Fibroblast of skin of left biceps (primary cell): Measurements from ENCODE around the gene DEPDC1B.
"Not testable (repeated sequence)": the region's sequence is repeated elsewhere in the genome, so short reads cannot be mapped to it uniquely, and the experiment has no call there.

Experiments used
- DNase-seq, 2 experiments: peaks; one replicate each; pipeline ENCODE4 v3.0.0-alpha.2; 2013; ENCODE audit warnings: low read depth in 2 of 2

The DEPDC1B gene

DNA sequence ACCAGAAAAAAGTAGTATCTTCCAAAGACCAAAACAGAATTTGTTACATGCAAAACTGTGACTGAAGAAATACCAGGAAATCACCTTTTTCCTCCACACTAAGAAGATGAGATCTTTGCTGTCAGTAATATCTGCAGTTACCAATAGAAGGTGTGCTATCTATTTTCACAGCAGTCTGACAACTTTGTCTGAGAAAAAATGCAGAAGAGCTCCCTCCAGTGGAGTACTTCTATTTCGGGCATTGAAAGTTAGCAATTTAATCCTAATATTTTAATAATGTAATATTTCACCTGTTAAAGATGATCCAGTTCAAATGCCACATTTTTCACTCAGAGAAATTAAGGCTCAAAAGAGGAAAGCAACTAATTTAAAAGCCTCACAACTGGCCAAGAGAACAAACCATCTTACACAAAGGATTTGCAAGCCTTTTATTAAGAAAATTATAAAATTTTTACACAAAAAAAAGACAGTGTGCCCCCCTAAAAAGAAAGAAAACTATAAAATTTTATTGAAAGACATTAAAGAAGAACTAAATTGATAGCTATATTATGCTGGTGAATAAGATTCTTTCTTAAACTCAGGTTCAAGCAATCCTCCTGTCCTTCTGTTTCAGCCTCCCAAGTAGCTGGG lies 50.6 kb downstream of the DEPDC1B start:
- DNase-seq = peak in 1 of 2 experiments; percentile 8

DNA sequence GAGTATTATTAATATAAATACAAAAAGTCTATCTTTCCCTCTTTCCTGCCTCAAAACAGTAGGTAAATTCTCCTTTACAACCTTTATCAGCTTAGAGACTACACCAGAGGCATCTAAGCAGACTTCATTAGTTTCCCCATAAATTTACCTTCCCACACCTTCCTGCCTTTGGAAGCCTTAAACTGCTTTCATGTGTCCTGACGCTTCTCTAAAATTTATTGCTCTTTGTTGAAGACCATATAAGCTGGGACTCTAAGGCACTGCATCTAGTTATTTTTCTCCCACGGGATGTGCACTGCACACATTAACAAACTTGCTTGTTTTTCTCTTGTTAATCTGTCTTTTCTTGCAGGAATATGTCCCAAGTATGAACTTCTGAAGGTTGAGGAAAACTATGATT lies 51.8 kb downstream of the DEPDC1B start:
- DNase-seq = no peak

DNA sequence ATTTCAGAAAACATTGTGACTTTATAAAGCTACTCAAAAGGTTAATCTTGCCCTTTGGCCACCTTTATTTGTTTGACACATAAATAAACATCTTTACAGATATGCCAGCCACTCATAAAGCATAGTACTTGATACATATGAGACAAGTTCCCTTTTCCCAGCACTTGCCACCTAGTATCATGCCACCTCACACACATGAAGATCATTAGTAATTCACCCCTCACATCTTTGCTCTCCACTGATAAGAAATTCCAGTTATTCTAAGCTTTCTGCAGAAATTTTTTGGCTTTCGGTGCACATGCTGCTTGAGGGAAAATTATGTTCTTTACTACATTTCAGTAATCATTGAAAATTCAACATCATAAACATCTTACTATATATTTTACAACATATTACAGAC lies 59.1 kb downstream of the DEPDC1B start:
- DNase-seq = no peak

DNA sequence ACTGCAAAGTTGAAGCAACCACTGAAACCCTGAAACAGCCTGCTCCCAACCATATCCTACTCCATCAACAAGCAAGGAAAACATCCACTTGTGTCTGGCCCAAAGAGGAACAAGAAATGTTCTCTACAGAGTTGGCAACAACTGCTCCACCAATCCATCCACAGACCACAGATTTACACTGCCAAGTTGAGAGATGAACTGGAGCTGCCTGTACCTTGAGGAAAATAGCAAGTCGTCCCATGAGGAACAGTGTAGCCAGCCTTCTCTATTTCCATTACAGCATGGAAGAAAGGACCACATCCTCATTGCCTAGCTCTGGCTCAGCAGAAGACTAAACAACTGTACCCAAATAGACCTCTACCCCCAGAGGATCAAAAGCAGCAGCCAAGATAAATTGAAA lies 60.4 kb downstream of the DEPDC1B start:
- DNase-seq = no peak

DNA sequence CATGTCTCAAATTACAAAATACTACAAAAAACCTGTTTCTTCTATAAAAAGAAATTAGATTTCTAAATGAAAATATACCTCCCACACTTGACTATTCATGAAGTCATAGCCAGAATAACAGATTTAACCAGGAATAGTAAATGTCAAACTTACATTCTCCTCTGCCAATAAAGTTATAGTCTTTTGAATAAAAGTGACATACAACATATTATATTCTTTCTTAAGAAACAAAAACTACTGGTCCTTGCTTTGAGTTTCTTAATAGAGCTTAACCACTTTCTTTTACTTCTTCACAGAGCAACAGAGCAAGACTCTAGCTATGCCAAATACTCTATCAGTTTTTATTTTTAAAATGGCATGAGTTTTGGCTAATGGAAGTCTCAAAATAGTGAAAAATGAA lies 61.7 kb downstream of the DEPDC1B start:
- no peak for DNase-seq

DNA sequence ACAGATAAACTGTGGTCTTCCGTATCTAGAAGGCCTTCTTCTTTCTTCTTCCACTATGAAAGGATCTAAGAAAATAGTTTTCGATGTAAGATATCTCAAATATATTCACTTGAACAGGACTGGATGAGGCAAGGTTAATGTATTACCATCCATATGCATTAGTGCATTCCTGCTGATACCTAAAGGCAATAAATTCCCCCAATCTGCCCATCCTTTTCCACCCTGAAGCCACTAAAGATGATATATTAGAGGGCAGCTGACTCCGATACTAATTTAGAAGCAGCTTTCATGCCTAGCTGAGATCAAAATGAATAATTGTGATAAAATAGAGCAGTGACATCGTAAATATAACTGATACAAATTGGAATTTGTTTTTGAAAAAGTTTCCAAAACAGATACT lies 63.3 kb downstream of the DEPDC1B start:
- no peak for DNase-seq

DNA sequence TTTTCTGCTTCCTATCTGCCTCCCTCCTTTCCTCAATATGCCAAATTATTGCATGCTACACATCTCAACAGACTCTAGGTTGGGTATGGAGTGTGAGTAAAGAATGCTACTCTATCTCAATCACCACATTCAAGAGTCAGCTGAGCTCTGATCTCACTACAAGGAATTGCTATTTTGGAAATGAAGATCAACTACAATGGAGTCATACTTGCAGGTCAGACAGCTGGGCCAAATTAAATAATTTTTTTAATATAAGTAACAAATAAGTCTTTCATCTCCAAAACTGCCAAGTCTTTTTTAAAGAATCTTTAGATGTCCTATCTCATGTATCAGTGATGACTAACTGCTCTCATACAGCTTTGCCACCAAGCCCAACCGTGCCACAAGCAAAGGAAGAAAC lies 64.0 kb downstream of the DEPDC1B start:
- DNase-seq = no peak

DNA sequence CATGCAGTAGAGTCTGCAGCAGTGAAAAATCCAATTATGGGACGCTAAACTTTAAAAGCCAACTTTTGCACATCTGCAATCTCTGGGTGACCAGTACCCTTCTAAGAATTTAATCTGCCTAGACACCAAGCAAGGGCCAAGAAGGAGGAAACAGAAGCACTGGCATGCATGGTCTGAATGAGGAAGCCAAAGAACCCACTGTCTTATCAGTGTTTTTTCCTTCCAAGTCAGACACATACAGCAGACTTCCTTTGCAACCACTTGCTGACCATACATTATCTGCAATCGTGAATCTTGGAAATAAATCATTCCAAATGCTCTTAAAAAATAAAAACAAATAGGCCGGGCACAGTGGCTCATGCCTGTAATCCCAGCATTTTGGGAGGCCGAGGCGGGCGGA lies 65.9 kb downstream of the DEPDC1B start:
- DNase-seq = no peak

DNA sequence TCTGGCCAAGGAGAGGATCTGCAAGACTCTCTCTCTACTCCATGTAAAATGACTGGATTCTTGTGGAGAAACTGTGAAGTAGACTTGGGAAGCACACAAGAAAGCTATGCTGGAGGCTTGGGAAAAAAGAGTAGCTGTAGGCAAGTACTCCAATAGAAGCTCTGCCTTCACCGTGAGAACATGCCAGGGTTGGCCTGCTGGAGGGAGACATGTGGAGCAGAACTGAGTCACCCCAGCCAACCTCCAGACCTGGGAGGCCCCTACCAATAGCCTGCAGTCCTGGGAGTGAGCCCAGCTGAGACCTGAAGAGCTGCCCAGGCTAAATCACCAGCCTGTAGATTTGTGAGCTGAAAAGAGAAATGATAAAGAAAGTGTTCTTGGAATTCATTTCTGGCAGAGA lies 66.6 kb downstream of the DEPDC1B start:
- peak; percentile 50 to 55 for DNase-seq

DNA sequence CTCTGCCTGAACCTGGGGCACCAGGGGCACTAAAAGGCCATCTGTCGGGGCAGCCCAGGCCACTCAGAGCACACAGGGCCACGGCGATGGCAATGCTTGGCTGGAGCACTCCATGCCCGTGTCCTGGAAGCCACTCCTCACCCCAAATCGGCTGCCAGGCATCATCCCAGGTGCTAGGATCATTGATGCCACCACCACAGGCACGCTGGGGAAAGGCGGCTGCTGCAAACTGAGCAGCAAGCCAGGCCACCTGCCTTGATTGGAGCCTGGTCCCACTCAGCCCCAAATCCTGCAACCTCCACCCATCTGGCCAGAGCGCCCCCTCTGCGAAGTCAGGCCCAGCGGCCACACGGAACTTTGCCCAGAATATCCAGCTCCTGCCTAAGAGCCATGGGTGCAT lies 67.8 kb downstream of the DEPDC1B start:
- DNase-seq = no peak

DNA sequence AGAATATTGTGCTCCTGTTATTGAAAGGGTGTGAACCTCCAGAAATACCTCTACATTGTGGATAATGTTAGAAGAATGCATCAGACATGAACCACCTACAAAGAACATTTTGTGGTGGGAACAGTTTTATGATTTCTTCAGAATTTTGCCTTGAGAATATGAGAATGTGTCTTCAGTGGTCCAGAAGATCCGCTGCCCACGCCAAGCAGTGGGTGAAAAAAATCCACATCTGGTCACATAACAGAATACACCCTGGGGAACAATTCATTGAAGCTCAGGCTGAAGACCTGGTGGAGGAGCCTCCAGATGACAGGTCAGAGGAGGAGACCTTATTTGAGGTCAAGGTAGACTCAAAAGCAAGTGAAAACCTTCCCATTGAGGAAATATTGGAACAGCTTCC lies 69.1 kb downstream of the DEPDC1B start:
- DNase-seq = no peak

DNA sequence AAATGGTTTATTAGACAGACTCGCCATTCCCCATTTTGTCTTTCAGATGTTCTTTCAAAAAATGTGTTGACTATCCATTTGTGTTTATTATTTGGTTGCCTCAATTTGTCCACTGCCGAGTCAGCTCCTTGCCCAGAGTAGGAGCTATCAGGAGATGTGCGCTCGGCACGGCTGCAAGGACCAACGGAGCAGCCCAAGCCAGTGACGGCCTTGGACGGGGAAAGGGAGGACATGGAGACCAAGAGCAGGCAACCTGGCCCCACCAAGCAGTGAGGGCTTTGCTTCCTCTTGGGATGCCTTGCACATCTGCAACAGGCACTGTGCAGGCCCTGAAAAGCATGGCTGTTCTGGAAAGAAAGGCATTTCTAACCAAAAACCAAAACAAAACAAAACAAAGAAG lies 69.8 kb downstream of the DEPDC1B start:
- no peak for DNase-seq

DNA sequence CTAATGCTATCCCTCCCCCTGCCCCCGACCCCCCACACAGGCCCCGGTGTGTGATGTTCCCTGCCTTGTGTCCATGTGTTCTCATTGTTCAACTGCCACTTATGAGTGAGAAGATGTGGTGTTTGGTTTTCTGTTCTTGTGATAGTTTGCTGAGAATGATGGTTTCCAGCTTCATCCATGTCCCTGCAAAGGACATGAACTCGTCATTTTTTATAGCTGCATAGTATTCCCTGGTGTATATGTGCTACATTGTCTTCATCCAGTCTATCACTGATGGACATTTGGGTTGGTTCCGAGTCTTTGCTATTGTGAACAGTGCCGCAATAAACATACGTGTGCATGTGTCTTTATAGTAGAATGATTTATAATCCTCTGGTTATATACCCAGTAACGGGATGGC lies 75.1 kb downstream of the DEPDC1B start:
- DNase-seq = not testable (repeated sequence)

DNA sequence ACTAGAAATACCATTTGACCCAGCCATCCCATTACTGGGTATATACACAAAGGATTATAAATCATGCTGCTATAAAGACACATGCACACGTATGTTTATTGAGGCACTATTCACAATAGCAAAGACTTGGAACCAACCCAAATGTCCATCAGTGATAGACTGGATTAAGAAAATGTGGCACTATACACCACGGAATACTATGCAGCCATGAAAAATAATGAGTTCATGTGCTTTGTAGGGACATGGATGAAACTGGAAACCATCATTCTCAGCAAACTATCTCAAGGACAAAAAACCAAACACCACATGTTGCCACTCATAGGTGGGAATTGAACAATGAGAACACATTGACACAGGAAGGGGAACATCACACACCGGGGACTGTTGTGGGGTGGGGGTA lies 79.2 kb downstream of the DEPDC1B start:
- DNase-seq = not testable (repeated sequence)

DNA sequence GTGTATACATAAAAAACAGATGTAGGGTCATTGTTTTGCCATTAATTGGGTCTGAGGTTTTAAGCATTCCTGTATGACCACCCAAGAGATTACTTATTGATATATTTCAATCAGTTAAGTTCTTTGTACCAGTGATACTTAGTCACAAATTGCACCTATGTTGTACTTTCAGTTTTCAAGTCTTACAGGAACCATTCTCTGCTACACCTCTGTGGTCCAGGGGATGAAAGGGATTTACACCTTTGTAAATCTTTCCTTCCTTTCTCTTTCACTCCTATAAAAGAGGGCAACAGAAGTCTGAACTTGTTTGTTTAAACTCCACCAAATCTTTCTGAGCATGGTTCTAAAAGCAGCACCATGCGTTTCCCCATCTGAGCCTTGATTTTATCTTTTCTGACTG lies 86.1 kb downstream of the DEPDC1B start:
- DNase-seq = no peak

DNA sequence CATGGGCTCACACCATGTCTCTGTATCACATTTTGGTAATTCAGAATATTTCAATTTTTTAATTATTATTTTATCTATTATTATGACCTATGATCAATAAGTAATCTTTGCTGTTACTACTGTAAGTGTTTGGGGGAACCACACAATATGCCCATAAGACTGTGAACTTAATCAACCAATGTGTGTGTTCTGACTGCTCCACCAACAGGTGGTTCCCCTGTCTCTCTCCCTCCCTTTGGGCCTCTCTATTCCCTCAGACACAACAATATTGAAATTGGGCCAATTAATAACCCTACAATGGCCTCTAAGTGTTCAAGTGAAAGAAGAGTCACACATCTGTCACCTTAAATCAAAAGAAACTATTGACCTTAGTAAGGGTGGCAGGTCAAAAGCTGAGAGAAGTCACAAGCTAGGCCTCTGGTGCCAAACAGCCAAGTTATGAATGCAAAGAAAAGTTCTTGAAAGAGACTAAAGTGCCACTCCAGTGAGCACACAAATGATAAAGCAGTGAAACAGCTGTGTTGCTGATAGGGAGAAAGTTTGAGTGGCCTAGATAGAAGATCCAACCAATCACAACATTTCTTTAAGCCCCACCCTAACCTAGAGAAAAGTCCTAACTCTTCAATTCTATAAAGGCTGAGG lies 88.7 kb downstream of the DEPDC1B start:
- no peak for DNase-seq

DNA sequence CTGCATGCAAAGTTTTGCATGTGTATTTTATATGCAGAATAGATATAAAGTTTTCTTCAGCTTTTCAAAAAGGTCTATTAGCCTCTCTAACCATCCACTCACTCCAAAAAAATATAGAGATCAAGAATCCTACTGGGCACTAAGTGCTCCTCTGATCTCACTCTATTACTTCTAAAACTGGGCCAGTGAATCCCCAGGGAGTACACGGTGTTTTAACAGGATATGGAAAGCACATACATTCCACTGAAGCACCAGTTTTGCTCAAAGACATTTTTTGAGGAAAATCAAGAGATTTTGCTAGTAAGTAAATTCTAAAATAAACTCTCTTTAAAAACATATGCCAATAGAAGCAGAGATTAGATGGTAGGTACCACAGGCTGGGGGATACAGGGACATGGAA lies 95.2 kb downstream of the DEPDC1B start:
- peak in 1 of 2 experiments; percentile 5 for DNase-seq

DNA sequence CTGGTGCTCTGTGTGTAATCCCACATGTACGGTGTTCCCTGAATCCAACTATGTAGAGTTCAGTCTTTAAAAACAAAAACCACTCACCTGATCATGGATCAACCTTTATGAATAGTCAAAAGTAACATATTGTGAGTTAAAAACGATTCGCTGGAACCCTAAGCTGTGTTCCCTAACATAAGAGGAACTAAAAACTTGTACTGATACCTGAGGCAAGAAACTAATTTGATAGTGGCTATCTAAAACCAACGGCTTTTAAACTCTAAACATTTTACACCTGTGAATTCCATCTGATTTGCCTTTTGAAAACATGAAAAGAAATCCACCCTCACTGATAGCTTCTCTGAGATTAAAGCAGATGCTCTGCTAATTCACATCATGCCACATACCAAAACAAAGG lies 101.5 kb downstream of the DEPDC1B start:
- no peak for DNase-seq

DNA sequence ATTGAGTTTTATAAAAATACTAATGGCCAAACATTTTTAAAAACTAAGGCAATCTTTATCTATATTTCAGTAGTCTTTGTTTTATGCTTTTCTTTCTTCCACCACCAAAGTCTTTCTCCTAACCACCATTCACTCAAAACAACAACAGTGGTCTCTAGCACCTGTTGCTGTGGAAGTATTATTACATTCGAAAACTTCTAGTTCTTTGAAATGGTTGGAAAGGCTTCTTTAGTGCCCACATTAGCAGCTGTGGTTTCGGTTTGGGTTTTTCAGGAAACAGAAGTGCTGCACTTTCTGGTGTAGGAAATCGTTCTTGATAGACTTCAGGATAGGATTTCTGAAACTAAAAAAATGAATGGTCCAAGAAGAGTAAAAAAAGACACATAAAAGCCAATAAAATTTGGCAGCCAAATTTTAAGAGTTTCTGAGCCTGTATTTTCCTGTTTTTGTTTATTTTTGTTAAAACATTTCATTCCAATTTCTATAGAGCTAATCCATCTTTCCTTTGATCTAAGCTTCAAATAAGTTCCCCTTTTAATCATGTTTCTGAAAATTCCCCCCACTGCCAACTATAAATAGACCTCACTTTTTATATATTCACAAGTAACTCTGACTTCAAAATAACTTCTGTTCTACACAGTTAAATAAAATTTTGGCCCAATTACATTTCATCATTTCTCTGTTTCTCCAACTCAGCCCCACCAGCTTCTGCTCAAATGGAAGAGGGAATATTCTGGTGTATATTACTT lies 102.2 kb downstream of the DEPDC1B start:
- DNase-seq = no peak

DNA sequence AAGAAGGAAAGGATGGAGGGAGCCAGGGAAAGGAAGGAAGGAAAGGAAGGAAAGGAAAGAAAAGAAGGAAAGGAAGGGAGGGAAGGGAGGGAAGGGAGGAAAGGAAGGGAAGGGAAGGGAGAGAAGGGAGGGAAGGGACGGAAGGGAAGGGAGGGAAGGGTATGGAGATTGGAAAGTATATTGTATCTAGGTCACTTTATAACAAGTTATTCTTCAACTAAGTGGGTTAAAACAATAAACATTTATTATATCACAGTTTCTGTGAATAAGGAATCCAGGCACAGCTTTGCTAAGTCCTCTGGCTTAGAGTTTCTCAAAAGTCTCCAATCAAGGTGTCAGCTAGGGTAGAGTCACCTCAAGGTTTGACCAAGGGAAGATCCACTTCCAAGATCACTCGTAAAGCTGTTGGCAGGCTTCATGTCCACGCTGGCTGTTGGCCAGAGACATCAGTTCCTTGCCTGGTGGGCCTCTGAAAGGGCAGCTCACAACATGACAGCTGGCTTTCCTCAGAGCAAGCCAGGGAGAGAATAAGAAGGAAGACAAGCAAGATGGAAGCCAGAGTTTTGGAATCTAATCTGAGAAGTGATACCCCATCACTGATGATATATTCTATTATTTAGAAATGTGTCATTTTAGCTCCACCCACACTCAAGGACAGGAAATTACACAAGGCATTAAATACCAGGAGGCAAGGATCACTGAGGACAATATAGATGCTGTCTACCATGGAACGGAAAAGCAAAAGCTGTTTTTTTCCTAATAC lies 105.1 kb downstream of the DEPDC1B start:
- no peak for DNase-seq

DNA sequence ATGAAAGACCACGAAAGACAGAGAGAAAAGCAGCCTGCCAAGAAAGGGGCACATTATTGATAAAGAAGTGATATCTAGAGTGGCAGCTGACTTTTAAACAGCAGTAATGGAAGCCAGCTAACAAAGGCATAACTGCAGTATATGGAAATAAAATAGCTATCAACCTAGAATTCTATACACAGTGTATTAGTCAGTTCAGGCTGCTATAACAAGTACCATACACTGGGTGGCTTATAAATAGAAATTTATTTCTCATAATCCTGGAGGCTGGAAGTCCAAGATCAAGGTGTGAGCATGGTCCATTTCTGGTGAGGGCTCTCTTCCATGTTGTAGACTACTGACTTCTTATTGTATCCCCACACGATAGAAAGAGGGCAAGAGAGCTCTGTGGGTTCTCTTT lies 109.8 kb downstream of the DEPDC1B start:
- DNase-seq = no peak

DNA sequence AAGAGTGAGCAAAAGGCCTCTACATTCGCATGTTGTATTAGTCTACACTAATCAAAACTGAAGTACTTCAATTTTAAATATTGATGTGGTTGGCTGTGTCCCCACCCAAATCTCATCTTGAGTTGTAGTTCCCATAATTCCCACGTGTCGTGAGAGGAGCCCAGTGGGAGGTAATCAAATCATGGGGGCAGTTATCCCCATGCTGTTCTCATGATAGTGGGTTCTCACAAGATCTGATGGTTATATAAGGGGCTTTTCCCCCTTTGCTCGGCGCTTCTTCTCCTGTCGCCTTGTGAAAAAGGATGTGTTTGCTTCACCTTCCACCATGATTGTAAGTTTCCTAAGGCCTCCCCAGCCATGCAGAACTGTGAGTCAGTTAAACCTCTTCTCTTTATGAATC lies 112.7 kb downstream of the DEPDC1B start:
- DNase-seq = not testable (repeated sequence)
